ENCODE measurements around the gene CORO1A.
"Not testable (repeated sequence)": the region's sequence is repeated elsewhere in the genome, so short reads cannot be mapped to it uniquely, and the experiment has no call there.

CORO1A gene

GRCh38 chr16:30187971-30188561 lies 4.7 kb downstream of the CORO1A start:
- H3K27ac ChIP-seq (ENCODE audit: low read depth, low read length), result no peak overlapping the region
- no peak overlapping the region for H3K9ac ChIP-seq (ENCODE audit: low read length)
- H3K4me3 ChIP-seq (ENCODE audit: low read depth in 1 of 2, low read length in 2 of 2), result no peak overlapping the region
- H3K36me3 ChIP-seq (ENCODE audit: insufficient read depth, low read length), result no peaks in the 10 kb centered on the region
- H3K4me1 ChIP-seq (ENCODE audit: insufficient read depth, low read length), result no peaks in the 10 kb centered on the region
- no peaks in the 10 kb centered on the region for H3K9me3 ChIP-seq (ENCODE audit: low read length)
- H3K27me3 ChIP-seq (ENCODE audit: control insufficient read depth in 1 of 2, insufficient read depth in 2 of 2, low read length in 2 of 2), result no peaks in the 10 kb centered on the region

DNA sequence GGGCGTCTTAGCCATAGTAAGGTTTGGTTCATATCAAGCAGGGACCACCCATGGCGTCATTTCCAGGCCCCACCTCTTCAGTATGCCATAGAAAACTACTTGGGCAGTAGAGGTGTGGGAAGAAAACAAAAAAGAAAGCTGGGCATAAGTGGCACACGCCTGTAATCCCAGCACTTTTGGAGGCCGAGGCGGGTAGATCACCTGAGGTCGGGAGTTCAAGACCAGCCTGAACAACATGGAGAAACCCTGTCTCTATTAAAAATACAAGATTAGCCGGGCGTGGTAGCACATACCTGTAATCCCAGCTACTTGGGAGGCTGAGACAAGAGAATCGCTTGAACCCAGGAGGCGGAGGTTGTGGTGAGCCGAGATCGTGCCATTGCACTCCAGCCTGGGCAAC lies 7.8 kb downstream of the CORO1A start:
- H3K27ac ChIP-seq (ENCODE audit: low read depth, low read length); H3K36me3 ChIP-seq (ENCODE audit: insufficient read depth, low read length); H3K9me3 ChIP-seq (ENCODE audit: low read length); H3K4me3 ChIP-seq (ENCODE audit: low read depth in 1 of 2, low read length in 2 of 2); H3K27me3 ChIP-seq (ENCODE audit: control insufficient read depth in 1 of 2, insufficient read depth in 2 of 2, low read length in 2 of 2); H3K4me1 ChIP-seq (ENCODE audit: insufficient read depth, low read length); H3K9ac ChIP-seq (ENCODE audit: low read length): not testable (repeated sequence)

GRCh38 chr16:30193098-30193497 lies 9.7 kb downstream of the CORO1A start:
- not testable (repeated sequence) for H3K4me1 ChIP-seq (ENCODE audit: insufficient read depth, low read length); H3K9ac ChIP-seq (ENCODE audit: low read length); H3K36me3 ChIP-seq (ENCODE audit: insufficient read depth, low read length); H3K9me3 ChIP-seq (ENCODE audit: low read length); H3K27me3 ChIP-seq (ENCODE audit: control insufficient read depth in 1 of 2, insufficient read depth in 2 of 2, low read length in 2 of 2); H3K4me3 ChIP-seq (ENCODE audit: low read depth in 1 of 2, low read length in 2 of 2); H3K27ac ChIP-seq (ENCODE audit: low read depth, low read length)

DNA sequence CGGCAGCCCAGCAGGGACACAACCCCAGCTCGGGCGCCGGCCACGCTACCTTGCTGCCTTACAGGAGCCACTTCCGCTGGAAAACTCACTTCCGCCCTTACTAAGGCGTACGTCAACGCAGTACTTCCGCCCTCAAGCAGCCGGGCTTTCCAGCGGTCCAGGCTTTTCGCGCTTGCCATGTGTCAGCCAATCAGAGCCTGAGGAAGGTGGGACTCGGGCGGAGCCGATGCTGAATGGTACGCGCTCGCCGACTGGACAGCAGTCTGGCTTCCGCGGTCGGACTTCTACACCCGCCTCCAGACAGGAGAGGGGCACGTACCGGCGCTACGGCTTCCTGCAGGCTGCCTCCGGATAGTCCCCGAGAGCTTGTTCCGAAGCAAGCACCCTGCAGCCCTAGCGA lies 10.2 kb downstream of the CORO1A start, which contains the start of the genes BOLA2B and SLX1A:
Gene BOLA2B (minus strand): TSS at position 52 of the 400 bp plus-strand sequence. CDS start 71 bp downstream, outside the sequence.
Gene SLX1A (plus strand): TSS at position 261 of the 400 bp plus-strand sequence. CDS start 210 bp downstream, outside the sequence.
- not testable (repeated sequence) for H3K36me3 ChIP-seq (ENCODE audit: insufficient read depth, low read length); H3K27ac ChIP-seq (ENCODE audit: low read depth, low read length); H3K9ac ChIP-seq (ENCODE audit: low read length); H3K4me3 ChIP-seq (ENCODE audit: low read depth in 1 of 2, low read length in 2 of 2); H3K4me1 ChIP-seq (ENCODE audit: insufficient read depth, low read length); H3K27me3 ChIP-seq (ENCODE audit: control insufficient read depth in 1 of 2, insufficient read depth in 2 of 2, low read length in 2 of 2); H3K9me3 ChIP-seq (ENCODE audit: low read length)

DNA sequence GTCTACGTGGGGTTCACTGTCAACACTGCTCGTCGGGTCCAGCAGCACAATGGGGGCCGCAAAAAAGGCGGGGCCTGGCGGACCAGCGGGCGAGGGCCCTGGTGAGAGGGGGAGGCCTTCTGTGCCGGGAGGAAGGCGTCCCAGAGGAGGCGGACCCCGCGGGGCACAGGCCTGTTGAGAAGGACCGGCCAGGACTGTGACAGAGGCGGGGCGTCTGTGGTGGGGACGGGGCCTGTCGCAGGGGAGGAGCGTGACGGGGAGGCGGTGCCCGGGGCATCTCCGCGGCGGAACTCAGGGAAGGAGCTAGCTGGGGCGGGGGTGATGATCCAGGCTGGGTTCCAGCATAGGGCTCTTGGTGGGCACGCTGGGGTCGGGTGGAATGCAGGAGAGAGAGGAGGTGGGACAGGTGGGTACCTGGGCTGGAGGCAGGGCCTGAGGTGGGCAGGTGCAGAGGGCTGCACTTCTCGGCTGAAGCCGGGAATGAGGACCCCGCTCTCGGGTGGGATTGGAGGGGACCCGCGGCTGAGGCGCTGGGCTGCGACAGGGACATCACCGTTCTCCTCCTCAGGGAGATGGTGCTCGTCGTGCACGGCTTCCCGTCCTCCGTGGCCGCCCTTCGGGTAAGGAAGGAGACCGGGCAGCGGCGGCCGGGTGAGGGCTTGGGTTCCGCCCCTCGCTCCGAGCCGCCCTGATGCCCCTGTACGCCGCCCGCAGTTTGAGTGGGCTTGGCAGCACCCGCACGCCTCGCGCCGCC lies 10.9 kb downstream of the CORO1A start:
- not testable (repeated sequence) for H3K27me3 ChIP-seq (ENCODE audit: control insufficient read depth in 1 of 2, insufficient read depth in 2 of 2, low read length in 2 of 2); H3K4me3 ChIP-seq (ENCODE audit: low read depth in 1 of 2, low read length in 2 of 2); H3K27ac ChIP-seq (ENCODE audit: low read depth, low read length); H3K9ac ChIP-seq (ENCODE audit: low read length); H3K4me1 ChIP-seq (ENCODE audit: insufficient read depth, low read length); H3K36me3 ChIP-seq (ENCODE audit: insufficient read depth, low read length); H3K9me3 ChIP-seq (ENCODE audit: low read length)

DNA sequence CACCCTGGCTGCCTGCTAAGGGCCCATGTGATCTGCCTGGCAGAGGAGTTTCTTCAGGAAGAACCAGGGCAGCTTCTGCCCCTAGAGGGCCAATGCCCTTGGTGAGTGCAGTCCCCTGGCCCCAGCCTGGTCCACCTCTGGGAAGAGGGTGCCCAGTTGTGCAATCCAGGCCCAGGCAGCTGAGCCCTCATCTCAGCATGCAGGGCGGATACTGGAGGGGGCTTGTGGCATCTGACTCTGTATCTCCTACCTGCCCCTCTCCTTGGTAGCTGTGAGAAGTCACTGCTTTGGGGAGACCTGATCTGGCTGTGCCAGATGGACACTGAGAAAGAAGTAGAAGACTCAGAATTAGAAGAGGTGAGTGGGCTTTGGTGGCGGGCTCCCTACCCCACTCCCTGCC lies 13.6 kb downstream of the CORO1A start:
- not testable (repeated sequence) for H3K36me3 ChIP-seq (ENCODE audit: insufficient read depth, low read length); H3K27me3 ChIP-seq (ENCODE audit: control insufficient read depth in 1 of 2, insufficient read depth in 2 of 2, low read length in 2 of 2); H3K4me3 ChIP-seq (ENCODE audit: low read depth in 1 of 2, low read length in 2 of 2); H3K4me1 ChIP-seq (ENCODE audit: insufficient read depth, low read length); H3K27ac ChIP-seq (ENCODE audit: low read depth, low read length); H3K9me3 ChIP-seq (ENCODE audit: low read length); H3K9ac ChIP-seq (ENCODE audit: low read length)

DNA sequence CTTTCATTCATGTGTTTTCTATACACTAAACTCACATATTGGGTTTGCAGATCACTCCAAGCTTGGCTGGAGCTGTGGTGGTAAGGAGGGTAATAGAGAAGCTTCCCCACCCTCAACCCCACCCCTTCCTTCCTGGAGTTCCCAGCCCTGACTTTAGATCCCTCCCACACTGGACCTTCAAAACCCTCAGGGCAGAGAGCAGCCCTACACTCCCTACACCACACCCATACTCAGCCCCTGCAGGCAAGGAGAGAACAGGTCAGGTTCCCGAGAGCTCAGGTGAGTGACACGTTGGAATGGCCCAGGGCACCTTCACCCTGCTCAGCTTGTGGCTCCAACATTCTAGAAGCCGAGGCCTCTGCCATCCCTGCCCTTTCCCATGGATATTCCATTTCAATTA lies 15.6 kb downstream of the CORO1A start, which contains the start of gene SULT1A3:
Gene SULT1A3 (plus strand): TSS at position 207 of the 400 bp plus-strand sequence. CDS start 1,474 bp downstream, outside the sequence.
- not testable (repeated sequence) for H3K36me3 ChIP-seq (ENCODE audit: insufficient read depth, low read length); H3K27ac ChIP-seq (ENCODE audit: low read depth, low read length); H3K4me1 ChIP-seq (ENCODE audit: insufficient read depth, low read length); H3K9me3 ChIP-seq (ENCODE audit: low read length); H3K27me3 ChIP-seq (ENCODE audit: control insufficient read depth in 1 of 2, insufficient read depth in 2 of 2, low read length in 2 of 2); H3K4me3 ChIP-seq (ENCODE audit: low read depth in 1 of 2, low read length in 2 of 2); H3K9ac ChIP-seq (ENCODE audit: low read length)

DNA sequence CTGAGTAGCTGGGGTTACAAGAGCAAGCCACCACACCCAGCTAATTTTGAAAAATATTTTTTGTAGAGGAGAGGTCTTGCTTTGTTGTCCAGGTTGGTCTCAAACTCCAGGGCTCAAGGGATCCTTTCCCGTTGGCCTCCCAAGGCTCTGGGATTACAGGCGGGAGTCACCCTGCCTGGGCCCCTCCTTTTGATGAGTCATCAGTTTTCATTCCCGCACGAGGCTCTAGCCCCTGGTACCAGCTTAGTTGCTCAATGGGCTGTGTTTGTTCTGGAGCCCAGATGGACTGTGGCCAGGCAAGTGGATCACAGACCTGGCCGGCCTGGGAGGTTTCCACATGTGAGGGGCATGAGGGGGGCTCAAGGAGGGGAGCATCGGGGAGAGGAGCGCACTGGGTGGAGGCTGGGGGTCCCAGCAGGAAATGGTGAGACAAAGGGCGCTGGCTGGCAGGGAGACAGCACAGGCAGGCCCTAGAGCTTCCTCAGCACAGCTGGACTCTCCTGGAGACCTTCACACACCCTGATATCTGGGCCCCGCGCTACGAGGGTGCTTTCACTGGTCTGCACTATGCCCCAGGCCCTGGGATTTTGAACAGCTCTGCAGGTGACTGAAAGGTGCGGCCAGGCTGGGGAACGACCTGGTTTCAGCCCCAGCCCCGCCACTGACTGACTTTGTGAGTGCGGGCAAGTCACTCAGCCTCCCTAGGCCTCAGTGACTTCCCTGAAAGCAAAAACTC lies 16.4 kb downstream of the CORO1A start:
- not testable (repeated sequence) for H3K27ac ChIP-seq (ENCODE audit: low read depth, low read length); H3K36me3 ChIP-seq (ENCODE audit: insufficient read depth, low read length); H3K27me3 ChIP-seq (ENCODE audit: control insufficient read depth in 1 of 2, insufficient read depth in 2 of 2, low read length in 2 of 2); H3K4me1 ChIP-seq (ENCODE audit: insufficient read depth, low read length); H3K9me3 ChIP-seq (ENCODE audit: low read length); H3K9ac ChIP-seq (ENCODE audit: low read length); H3K4me3 ChIP-seq (ENCODE audit: low read depth in 1 of 2, low read length in 2 of 2)

GRCh38 chr16:30205541-30206236 lies 22.3 kb downstream of the CORO1A start:
- H3K27ac ChIP-seq (ENCODE audit: low read depth, low read length), result not testable (repeated sequence)

DNA sequence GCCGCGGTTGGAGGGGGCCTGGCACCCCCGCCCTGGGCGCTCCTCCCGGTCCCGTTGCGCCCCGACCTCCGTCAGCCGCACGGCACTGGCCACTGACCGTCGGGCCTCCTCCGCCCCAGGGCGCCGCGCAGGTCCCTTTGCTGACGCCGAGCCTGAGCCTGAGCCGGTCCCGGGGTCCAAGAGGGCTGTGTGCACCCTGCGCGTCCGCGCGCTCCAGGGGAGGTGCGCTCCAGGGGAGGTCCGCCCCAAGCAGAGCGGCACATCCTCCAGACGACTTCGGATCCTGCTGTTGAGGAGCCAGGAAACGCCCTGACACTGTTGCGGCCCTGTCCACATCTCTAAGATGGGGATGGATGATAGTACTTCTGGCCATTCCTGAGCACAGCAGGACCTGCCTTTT lies 22.9 kb downstream of the CORO1A start:
- H3K27me3 ChIP-seq (ENCODE audit: control insufficient read depth in 1 of 2, insufficient read depth in 2 of 2, low read length in 2 of 2); H3K27ac ChIP-seq (ENCODE audit: low read depth, low read length): not testable (repeated sequence)
- peak overlapping the region in 1 of 2 donors; percentile 42 for H3K4me3 ChIP-seq (ENCODE audit: low read depth in 1 of 2, low read length in 2 of 2)

More at GRCh38 chr16:30205541-30206236, 22.3 kb downstream of the CORO1A start:
- H3K9me3 ChIP-seq (ENCODE audit: low read length); H3K36me3 ChIP-seq (ENCODE audit: insufficient read depth, low read length); H3K4me1 ChIP-seq (ENCODE audit: insufficient read depth, low read length); H3K27me3 ChIP-seq (ENCODE audit: control insufficient read depth in 1 of 2, insufficient read depth in 2 of 2, low read length in 2 of 2); H3K9ac ChIP-seq (ENCODE audit: low read length): not testable (repeated sequence)
- H3K4me3 ChIP-seq (ENCODE audit: low read depth in 1 of 2, low read length in 2 of 2), result peak overlapping the region in 1 of 2 donors; percentile 42

GRCh38 chr16:30207063-30207704 lies 23.8 kb downstream of the CORO1A start:
- not testable (repeated sequence) for H3K4me1 ChIP-seq (ENCODE audit: insufficient read depth, low read length); H3K36me3 ChIP-seq (ENCODE audit: insufficient read depth, low read length); H3K27me3 ChIP-seq (ENCODE audit: control insufficient read depth in 1 of 2, insufficient read depth in 2 of 2, low read length in 2 of 2); H3K27ac ChIP-seq (ENCODE audit: low read depth, low read length); H3K9ac ChIP-seq (ENCODE audit: low read length); H3K4me3 ChIP-seq (ENCODE audit: low read depth in 1 of 2, low read length in 2 of 2); H3K9me3 ChIP-seq (ENCODE audit: low read length)

More for the DNA sequence above, 22.9 kb downstream of the CORO1A start:
- H3K36me3 ChIP-seq (ENCODE audit: insufficient read depth, low read length); H3K4me1 ChIP-seq (ENCODE audit: insufficient read depth, low read length); H3K9me3 ChIP-seq (ENCODE audit: low read length); H3K9ac ChIP-seq (ENCODE audit: low read length): not testable (repeated sequence)

Measured in muscle layer of colon (tissue), 2 donors.